Measurements from ENCODE around the gene LDHB.

DNA sequence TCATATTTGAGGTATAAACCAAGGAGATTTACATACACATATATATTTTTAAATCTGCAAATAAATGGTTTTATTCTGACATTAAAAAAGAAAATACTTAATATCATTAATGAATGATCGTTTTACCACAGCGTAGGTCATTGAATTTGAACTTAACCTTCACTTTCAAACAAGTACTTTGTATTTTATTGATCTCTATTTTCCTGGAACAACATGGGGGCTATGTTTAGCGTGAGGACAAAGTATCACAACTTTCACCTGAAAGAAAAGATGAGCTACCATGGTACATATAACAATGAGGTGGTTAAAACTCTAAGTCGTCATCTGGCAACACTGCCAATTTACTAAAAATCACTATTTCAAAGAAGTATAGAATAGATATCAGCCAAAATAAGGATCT is 59.0 kb downstream of the LDHB start:
- TF ChIP-seq, protein P1, sequence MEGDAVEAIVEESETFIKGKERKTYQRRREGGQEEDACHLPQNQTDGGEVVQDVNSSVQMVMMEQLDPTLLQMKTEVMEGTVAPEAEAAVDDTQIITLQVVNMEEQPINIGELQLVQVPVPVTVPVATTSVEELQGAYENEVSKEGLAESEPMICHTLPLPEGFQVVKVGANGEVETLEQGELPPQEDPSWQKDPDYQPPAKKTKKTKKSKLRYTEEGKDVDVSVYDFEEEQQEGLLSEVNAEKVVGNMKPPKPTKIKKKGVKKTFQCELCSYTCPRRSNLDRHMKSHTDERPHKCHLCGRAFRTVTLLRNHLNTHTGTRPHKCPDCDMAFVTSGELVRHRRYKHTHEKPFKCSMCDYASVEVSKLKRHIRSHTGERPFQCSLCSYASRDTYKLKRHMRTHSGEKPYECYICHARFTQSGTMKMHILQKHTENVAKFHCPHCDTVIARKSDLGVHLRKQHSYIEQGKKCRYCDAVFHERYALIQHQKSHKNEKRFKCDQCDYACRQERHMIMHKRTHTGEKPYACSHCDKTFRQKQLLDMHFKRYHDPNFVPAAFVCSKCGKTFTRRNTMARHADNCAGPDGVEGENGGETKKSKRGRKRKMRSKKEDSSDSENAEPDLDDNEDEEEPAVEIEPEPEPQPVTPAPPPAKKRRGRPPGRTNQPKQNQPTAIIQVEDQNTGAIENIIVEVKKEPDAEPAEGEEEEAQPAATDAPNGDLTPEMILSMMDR (IDR thresholded peaks at IDR 0.05; ENCODE audit: insufficient read depth, low read length, poor library complexity, severe bottlenecking): no peak
- no peak for TF ChIP-seq EZH2phosphoT487 (conservative IDR thresholded peaks at IDR 0.05; ENCODE audit: low read length)

Measured in SU-DHL-6 (cell line).